HCT116 (cell line): Measurements from ENCODE around the gene OBSCN. TPM values are rescaled to one million over a fixed set of nuclear protein-coding genes. Genes with fewer than 3 reads are reported as not detected.

Experiments used
- ATAC-seq: fragments of 200-7000 bp; cut with Tn5 transposase; 2 replicates; pipeline ENCODE4 v1.9.1; 2020; ENCODE audit warnings: mild to moderate bottlenecking, moderate library complexity
- BruUV-seq: library from RNA; stranded (reverse); fragments of 400-500 nt; replicated peaks from 2 replicates; lab custom pipeline; 2021; lab: Mats Ljungman, UMichigan
- CTCF ChIA-PET: fragments of 300-600 bp; sonication (Branson Sonifier 250); formaldehyde crosslinking; loops from one replicate; lab custom pipeline; 2021; ENCODE audit warnings: antibody characterized with exemption; lab: Charles Lee
- POLR2A ChIA-PET: fragments of 300-600, 350-600 bp; sonication (Branson Sonifier 250); formaldehyde crosslinking; loops from one replicate; lab custom pipeline; 2021; ENCODE audit warnings: antibody characterized with exemption; lab: Charles Lee
- RAD21 ChIA-PET, 2 experiments: fragments of 300-600 bp; sonication (Branson Sonifier 250); formaldehyde crosslinking; loops; one replicate each; lab custom pipeline; 2023; ENCODE audit warnings: low total read pairs in 2 of 2; ENCODE audit not compliant: uncharacterized antibody in 2 of 2, unreplicated experiment in 2 of 2, low non-redundant PET in 1 of 2; lab: Charles Lee
- DNase-seq: peaks from one replicate; pipeline ENCODE4 v3.0.0-alpha.2; 2010; ENCODE audit warnings: low read depth, low spot score
- H2AFZ ChIP-seq: fragments of 200-600 bp; shearing (Covaris generic), sonication (generic); 2 replicates; pipeline ENCODE4 v1.6.1; 2017; ENCODE audit warnings: low read depth, mixed run types, mixed read lengths, antibody characterized with exemption, low read length; ENCODE audit not compliant: poor library complexity, severe bottlenecking
- H3K27ac ChIP-seq: 2 replicates; pipeline ENCODE4 v1.5.1; 2012; ENCODE audit warnings: low read depth, low read length
- H3K27me3 ChIP-seq: fragments of 200-600 bp; sonication (generic); 2 replicates; pipeline ENCODE4 v1.6.1; 2016; ENCODE audit warnings: mixed run types, low read length, mixed read lengths; ENCODE audit not compliant: insufficient read depth
- H3K36me3 ChIP-seq, 2 experiments: fragments of 200-500 bp in 1 of 2; fragments of 200-600 bp in 1 of 2; sonication (Bioruptor generic) in 1 of 2; sonication (generic) in 1 of 2; 2 replicates each; pipeline versions ENCODE4 v1.5.1 to v1.6.1; 2014 to 2016; ENCODE audit warnings: low read length in 2 of 2, inconsistent platforms in 1 of 2, mixed read lengths in 1 of 2, mixed run types in 1 of 2; ENCODE audit not compliant: insufficient read depth in 2 of 2, control insufficient read depth in 1 of 2
- H3K4me1 ChIP-seq, 2 experiments: fragments of 200-600 bp in 1 of 2; sonication (generic) in 1 of 2; 2 replicates each; pipeline versions ENCODE4 v1.5.1 to v1.6.1; 2012 to 2017; ENCODE audit warnings: low read length in 2 of 2, inconsistent platforms in 1 of 2, mild to moderate bottlenecking in 1 of 2, mixed read lengths in 1 of 2, mixed run types in 1 of 2, moderate library complexity in 1 of 2; ENCODE audit not compliant: insufficient read depth in 2 of 2, control insufficient read depth in 1 of 2
- H3K4me2 ChIP-seq: fragments of 200-600 bp; sonication (generic); 2 replicates; pipeline ENCODE4 v1.6.1; 2017; ENCODE audit warnings: mixed run types, low read length, mixed read lengths
- H3K4me3 ChIP-seq, 2 experiments: fragments of 200-600 bp in 1 of 2; sonication (generic) in 1 of 2; replicated peaks in 1 of 2; 2 replicates each; pipeline ENCODE4 v1.5.1; 2011 to 2016; ENCODE audit warnings: low read length in 2 of 2, control low read depth in 1 of 2, low read depth in 1 of 2, mild to moderate bottlenecking in 1 of 2, mixed read lengths in 1 of 2, mixed run types in 1 of 2
- H3K79me2 ChIP-seq: fragments of 200-600 bp; sonication (generic); 2 replicates; pipeline ENCODE4 v1.6.1; 2017; ENCODE audit warnings: mild to moderate bottlenecking, mixed run types, low read length, moderate library complexity, mixed read lengths; ENCODE audit not compliant: insufficient read depth
- H3K9ac ChIP-seq: fragments of 200-600 bp; sonication (generic); 2 replicates; pipeline ENCODE4 v1.6.1; 2016; ENCODE audit warnings: low read length, mixed read lengths
- H3K9me2 ChIP-seq: fragments of 200-600 bp; sonication (generic), shearing (Covaris generic); 2 replicates; pipeline ENCODE4 v1.6.1; 2017; ENCODE audit warnings: mixed run types, mild to moderate bottlenecking, moderate library complexity; ENCODE audit not compliant: insufficient read depth
- H3K9me3 ChIP-seq, 2 experiments: fragments of 200-500 bp in 1 of 2; fragments of 200-600 bp in 1 of 2; sonication (Bioruptor generic) in 1 of 2; sonication (generic) in 1 of 2; 2 replicates each; pipeline ENCODE4 v1.6.1; 2014 to 2017; ENCODE audit warnings: low read length in 2 of 2, mixed read lengths in 2 of 2, inconsistent platforms in 1 of 2, low read depth in 1 of 2, mild to moderate bottlenecking in 1 of 2, mixed run types in 1 of 2, moderate library complexity in 1 of 2; ENCODE audit not compliant: control insufficient read depth in 1 of 2, insufficient read depth in 1 of 2
- H4K20me1 ChIP-seq: fragments of 200-600 bp; sonication (generic), shearing (Covaris generic); 2 replicates; pipeline ENCODE4 v1.6.1; 2017; ENCODE audit warnings: mixed run types, mild to moderate bottlenecking, moderate library complexity; ENCODE audit not compliant: insufficient read depth
- ATF3 ChIP-seq: IDR thresholded peaks from 2 replicates; pipeline ENCODE4 v1.6.1; 2012
- CBX3 ChIP-seq: IDR thresholded peaks from 2 replicates; pipeline ENCODE4 v1.6.1; 2012; ENCODE audit warnings: low read depth
- CEBPB ChIP-seq: IDR thresholded peaks from 2 replicates; pipeline ENCODE4 v1.6.1; 2012; ENCODE audit warnings: low read depth
- EGR1 ChIP-seq: IDR thresholded peaks from 2 replicates; pipeline ENCODE4 v1.6.1; 2012; ENCODE audit warnings: low read depth
- ELF1 ChIP-seq: IDR thresholded peaks from 2 replicates; pipeline ENCODE4 v1.6.1; 2012; ENCODE audit warnings: low read depth, borderline replicate concordance
- EZH2 ChIP-seq: fragments of 200-600 bp; sonication (generic); IDR thresholded peaks from 2 replicates; pipeline ENCODE4 v1.6.1; 2017; ENCODE audit warnings: antibody characterized with exemption, mixed run types
- FOSL1 ChIP-seq: IDR thresholded peaks from 2 replicates; pipeline ENCODE4 v1.6.1; 2012; ENCODE audit warnings: low read depth
- JUND ChIP-seq: IDR thresholded peaks from 2 replicates; pipeline ENCODE4 v1.6.1; 2012
- POLR2AphosphoS5 ChIP-seq: IDR thresholded peaks from 2 replicates; pipeline ENCODE4 v1.6.1; 2011; ENCODE audit warnings: mild to moderate bottlenecking, low read depth, low read length, moderate library complexity
- RAD21 ChIP-seq: IDR thresholded peaks from 2 replicates; pipeline ENCODE4 v1.6.1; 2012; ENCODE audit warnings: low read depth, mild to moderate bottlenecking
- SP1 ChIP-seq: IDR thresholded peaks from 2 replicates; pipeline ENCODE4 v1.6.1; 2012; ENCODE audit warnings: low read depth
- SRF ChIP-seq: IDR thresholded peaks from 2 replicates; pipeline ENCODE4 v1.6.1; 2012; ENCODE audit warnings: low read depth
- TCF7L2 ChIP-seq: IDR thresholded peaks from 2 replicates; pipeline ENCODE4 v1.7.0; 2011; ENCODE audit warnings: borderline replicate concordance, inconsistent platforms; ENCODE audit not compliant: insufficient read depth, insufficient read length; ENCODE audit errors: extremely low read depth
- YY1 ChIP-seq: IDR thresholded peaks from 2 replicates; pipeline ENCODE4 v1.6.1; 2011; ENCODE audit warnings: low read length, low read depth, moderate library complexity, mild to moderate bottlenecking; ENCODE audit not compliant: insufficient replicate concordance; ENCODE audit errors: extremely low read depth
- ZBTB33 ChIP-seq: IDR thresholded peaks from 2 replicates; pipeline ENCODE4 v1.6.1; 2011; ENCODE audit warnings: mild to moderate bottlenecking, low read length, moderate library complexity; ENCODE audit not compliant: insufficient replicate concordance; ENCODE audit errors: extremely low read depth
- ZFX ChIP-seq: fragments of 450-650 bp; IDR thresholded peaks from 2 replicates; pipeline ENCODE4 v1.6.1; 2017
- ZNF274 ChIP-seq: fragments of 200-500 bp; sonication (Bioruptor generic); IDR thresholded peaks from 2 replicates; pipeline ENCODE4 v1.6.1; 2014; ENCODE audit warnings: mild to moderate bottlenecking, low read depth, low read length, inconsistent platforms
- intact Hi-C: fragments of 100-400 bp; cut with micrococcal nuclease; formaldehyde crosslinking; loops from 2 replicates; pipeline ENCODE4 v1.10.0; 2022
- total RNA-seq: library from RNA; stranded (reverse); gene quantifications from one replicate; pipeline ENCODE4 v1.2.1, GENCODE V29; 2021; ENCODE audit not compliant: unreplicated experiment

OBSCN gene
- total RNA-seq, 1 experiment from 2014 or later: 16.6 TPM

DNA sequence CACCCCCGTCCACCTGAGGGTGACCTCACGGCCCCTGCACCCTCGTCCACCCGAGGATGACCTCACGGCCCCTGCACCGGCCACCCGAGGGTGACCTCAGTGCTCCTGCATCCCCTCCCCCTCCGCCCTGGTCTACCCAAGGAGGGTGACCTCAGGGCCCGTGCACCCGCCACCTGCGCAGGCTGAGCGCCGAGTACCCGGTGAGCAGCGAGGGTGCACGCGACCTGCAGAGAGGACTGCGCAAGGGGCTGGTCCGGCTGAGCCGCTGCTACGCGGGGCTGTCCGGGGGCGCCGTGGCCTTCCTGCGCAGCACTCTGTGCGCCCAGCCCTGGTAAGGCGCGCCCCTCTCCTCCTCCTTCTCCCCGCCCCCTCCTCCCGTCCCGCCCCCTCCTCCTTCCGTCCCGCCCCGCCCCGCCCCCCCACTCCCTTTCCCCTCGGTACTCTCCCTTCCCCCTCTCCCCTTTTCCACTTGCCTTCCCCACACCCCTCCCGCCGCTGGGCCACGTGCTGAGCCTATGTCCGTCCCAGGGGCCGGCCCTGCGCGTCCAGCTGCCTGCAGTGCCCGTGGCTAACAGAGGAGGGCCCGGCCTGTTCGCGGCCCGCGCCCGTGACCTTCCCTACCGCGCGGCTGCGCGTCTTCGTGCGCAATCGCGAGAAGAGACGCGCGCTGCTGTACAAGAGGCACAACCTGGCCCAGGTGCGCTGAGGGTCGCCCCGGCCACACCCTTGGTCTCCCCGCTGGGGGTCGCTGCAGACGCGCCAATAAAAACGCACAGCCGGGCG, 170.4 kb downstream of the OBSCN start (continued):
- TF ChIP-seq ZBTB33: peak; percentile 88
- peak; percentile 60; the same call in 1 of the 2 replicates for TF ChIP-seq ZFX
- peak; percentile 87 for TF ChIP-seq RAD21
- no peak for TF ChIP-seq EZH2
- peak; percentile 84 for TF ChIP-seq POLR2AphosphoS5
- no peak for TF ChIP-seq ELF1
- no peak for TF ChIP-seq JUND
- TF ChIP-seq YY1: no peak
- peak; percentile 17 for TF ChIP-seq TCF7L2
- no peak for TF ChIP-seq EGR1
- TF ChIP-seq CBX3: no peak
- TF ChIP-seq, all 23 proteins: peak for 7

DNA sequence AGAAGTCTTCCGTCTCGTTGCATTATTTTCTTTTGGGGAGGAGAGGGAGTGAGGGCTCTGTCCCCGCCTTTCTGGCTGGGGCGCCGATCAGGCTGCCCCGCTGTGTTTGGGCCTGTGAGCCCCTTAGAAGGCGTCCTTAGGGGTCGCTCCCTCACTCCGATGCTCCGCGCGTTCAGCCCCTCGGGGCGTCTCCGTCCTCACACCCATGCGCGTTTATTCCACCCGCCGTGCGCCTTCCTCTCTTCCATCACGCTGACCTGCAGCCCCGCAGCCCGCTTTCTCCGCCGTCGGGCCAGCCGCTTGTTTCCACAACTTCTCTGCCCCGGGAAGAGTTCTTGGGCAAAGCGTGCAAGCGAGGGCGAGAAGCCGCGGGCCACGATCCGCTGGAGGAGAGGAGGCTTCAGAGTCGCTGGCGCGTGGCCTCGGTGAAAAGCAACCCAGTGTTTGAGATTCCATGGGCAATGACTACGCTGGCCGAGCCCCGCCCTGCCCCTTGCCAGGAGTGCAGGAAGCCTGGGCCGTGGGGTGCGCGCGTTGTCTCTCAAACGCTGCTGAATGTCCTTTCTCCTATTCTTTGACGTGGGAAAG, 171.1 kb downstream of the OBSCN start:
- no TSS peak for BruUV-seq
- peak overlapping the region; percentile 66 for H3K27ac ChIP-seq
- peak overlapping the region; percentile 93 for H3K4me2 ChIP-seq
- peak overlapping the region; percentile 58 to 66 for H3K4me3 ChIP-seq
- H3K9me3 ChIP-seq: no peaks in the 10 kb centered on the region
- H4K20me1 ChIP-seq: no peaks in the 10 kb centered on the region
- H3K27me3 ChIP-seq: no peaks in the 10 kb centered on the region
- no peaks in the 10 kb centered on the region for H3K9me2 ChIP-seq
- H3K9ac ChIP-seq: peak overlapping the region; percentile 71
- peak overlapping the region; percentile 61 for H2AFZ ChIP-seq
- no peaks in the 10 kb centered on the region for H3K36me3 ChIP-seq
- ATAC-seq: no peak
- POLR2A ChIA-PET: no interaction called here
- H3K4me1 ChIP-seq: peaks cover 5 to 18% of the 10 kb centered on the region in 2 experiments
- DNase-seq: no peak
- RAD21 ChIA-PET: no interaction called here
- no peaks in the 10 kb centered on the region for H3K79me2 ChIP-seq
- no peak for TF ChIP-seq ZFX
- TF ChIP-seq SP1: no peak
- TF ChIP-seq FOSL1: no peak
- no peak for TF ChIP-seq EGR1
- no peak for TF ChIP-seq CEBPB
- no peak for TF ChIP-seq ZNF274
- no peak for TF ChIP-seq TCF7L2
- TF ChIP-seq EZH2: no peak
- TF ChIP-seq JUND: no peak
- no peak for TF ChIP-seq ATF3
- TF ChIP-seq SRF: no peak
- no peak for TF ChIP-seq RAD21
- TF ChIP-seq CBX3: no peak
- CTCF ChIA-PET: no interaction called here
- intact Hi-C loops: loop anchor here (1.0 to 2.0 kb wide), 2 partner anchors 13 to 136 kb away; no protein-coding TSS in a partner anchor
